GM23338 (cell line): ENCODE data around the gene SEPTIN8. TPM values are rescaled to one million over a fixed set of nuclear protein-coding genes. Genes with fewer than 3 reads are reported as not detected.

Experiments
- ATAC-seq: fragments of 200-7000 bp; cut with Tn5 transposase; 3 replicates; pipeline ENCODE4 v1.9.1; 2020
- DNase-seq: peaks from one replicate; pipeline ENCODE4 v3.0.0-alpha.2; 2015; ENCODE audit warnings: low spot score
- H2AFZ ChIP-seq: fragments of 200-600 bp; sonication (generic); 2 replicates; pipeline ENCODE4 v1.8.0; 2016; ENCODE audit warnings: antibody characterized with exemption, mild to moderate bottlenecking, moderate library complexity
- H3F3A ChIP-seq: fragments of 200-600 bp; sonication (generic); replicated peaks from 2 replicates; pipeline ENCODE4 v1.8.0; 2017; ENCODE audit warnings: antibody characterized with exemption, mixed run types, low read depth
- H3K27ac ChIP-seq: fragments of 200-600 bp; sonication (generic); 2 replicates; pipeline ENCODE4 v1.6.1; 2016; ENCODE audit warnings: low read depth
- H3K27me3 ChIP-seq: fragments of 200-600 bp; sonication (generic); 2 replicates; pipeline ENCODE4 v1.8.0; 2016; ENCODE audit warnings: mild to moderate bottlenecking, mixed run types, moderate library complexity; ENCODE audit not compliant: insufficient read depth
- H3K36me3 ChIP-seq: fragments of 200-600 bp; sonication (generic); 2 replicates; pipeline ENCODE4 v1.8.0; 2016; ENCODE audit warnings: mild to moderate bottlenecking; ENCODE audit not compliant: insufficient read depth
- H3K4me1 ChIP-seq: fragments of 200-600 bp; sonication (generic); 2 replicates; pipeline ENCODE4 v1.8.0; 2016; ENCODE audit warnings: mild to moderate bottlenecking, moderate library complexity; ENCODE audit not compliant: insufficient read depth
- H3K4me2 ChIP-seq: fragments of 200-600 bp; sonication (generic); 2 replicates; pipeline ENCODE4 v1.7.1; 2017; ENCODE audit warnings: mixed run types
- H3K4me3 ChIP-seq: fragments of 200-600 bp; sonication (generic); 2 replicates; pipeline ENCODE4 v1.6.1; 2016; ENCODE audit warnings: mixed run types
- H3K79me2 ChIP-seq: fragments of 200-600 bp; sonication (generic); replicated peaks from 2 replicates; pipeline ENCODE4 v1.8.0; 2017; ENCODE audit warnings: mild to moderate bottlenecking; ENCODE audit not compliant: insufficient read depth
- H3K9me2 ChIP-seq: fragments of 200-600 bp; sonication (generic); 2 replicates; pipeline ENCODE4 v1.8.0; 2017; ENCODE audit not compliant: insufficient read depth
- H4K20me1 ChIP-seq: fragments of 200-600 bp; sonication (generic); replicated peaks from 2 replicates; pipeline ENCODE4 v1.8.0; 2017; ENCODE audit warnings: mild to moderate bottlenecking; ENCODE audit not compliant: insufficient read depth
- H3K27ac Mint-ChIP-seq: 2 replicates; pipeline ENCODE4 v1.8.0; 2020; ENCODE audit warnings: inconsistent platforms, mild to moderate bottlenecking, moderate library complexity, mixed read lengths
- H3K27me3 Mint-ChIP-seq: 3 replicates; pipeline ENCODE4 v1.8.0; 2022; ENCODE audit warnings: low read depth, mild to moderate bottlenecking, moderate library complexity, mixed read lengths, inconsistent platforms; ENCODE audit not compliant: insufficient read depth, poor library complexity
- H3K36me3 Mint-ChIP-seq: 3 replicates; pipeline ENCODE4 v1.8.0; 2021; ENCODE audit warnings: low read depth, mild to moderate bottlenecking, inconsistent platforms, moderate library complexity, mixed read lengths
- H3K4me1 Mint-ChIP-seq: 3 replicates; pipeline ENCODE4 v1.8.0; 2020; ENCODE audit warnings: mild to moderate bottlenecking, inconsistent platforms, mixed read lengths
- H3K4me3 Mint-ChIP-seq: 3 replicates; pipeline ENCODE4 v1.8.0; 2021; ENCODE audit warnings: moderate library complexity, mild to moderate bottlenecking, inconsistent platforms, mixed read lengths
- H3K9me3 Mint-ChIP-seq: 3 replicates; pipeline ENCODE4 v1.8.0; 2020; ENCODE audit warnings: moderate library complexity, mild to moderate bottlenecking, inconsistent platforms, mixed read lengths
- EZH2 ChIP-seq: fragments of 200-600 bp; sonication (generic); IDR thresholded peaks from one replicate; pipeline ENCODE4 v1.8.0; 2017; ENCODE audit warnings: antibody characterized with exemption, mild to moderate bottlenecking, low read depth; ENCODE audit not compliant: unreplicated experiment
- JUNB ChIP-seq: IDR thresholded peaks from one replicate; pipeline ENCODE4 v1.6.1; 2016; ENCODE audit warnings: antibody characterized with exemption; ENCODE audit not compliant: unreplicated experiment
- NANOG ChIP-seq: IDR thresholded peaks from 2 replicates; pipeline ENCODE4 v1.6.1; 2016; ENCODE audit warnings: antibody characterized with exemption, borderline replicate concordance
- POLR2AphosphoS5 ChIP-seq: IDR thresholded peaks from 2 replicates; pipeline ENCODE4 v1.6.1; 2016; ENCODE audit warnings: antibody characterized with exemption, low read depth
- ZNF331 ChIP-seq: fragments of 250-450 bp; sonication (Bioruptor Pico); IDR thresholded peaks from 2 replicates; pipeline ENCODE4 v1.5.0; 2020; ENCODE audit warnings: low read depth, mild to moderate bottlenecking, moderate library complexity
- polyA plus RNA-seq: library from polyadenylated mRNA; unstranded; fragments of >200 nt; fragmentation: Nextera tagmentation; extraction: Ambion mirVana; gene quantifications from 2 replicates; pipeline ENCODE4 v1.2.1, GENCODE V29; 2016
- total RNA-seq: library from RNA; depleted of rRNA; stranded (reverse); fragments of >200 nt; shearing (Covaris generic); gene quantifications from 2 replicates; pipeline ENCODE4 v1.2.3, GENCODE V29; 2014
- TF ChIP-seq, protein P1 (sequence below): fragments of 250-450 bp; sonication (Bioruptor Pico); IDR thresholded peaks from 2 replicates; pipeline ENCODE4 v1.5.0; 2020; ENCODE audit warnings: mild to moderate bottlenecking, moderate library complexity
- TF ChIP-seq, protein P2 (sequence below): IDR thresholded peaks from one replicate; pipeline ENCODE4 v1.6.1; 2018; ENCODE audit warnings: antibody characterized with exemption; ENCODE audit not compliant: unreplicated experiment
- TF ChIP-seq, protein P3 (sequence below), 2 experiments: fragments of 200-600 bp in 1 of 2; sonication (generic) in 1 of 2; conservative IDR thresholded peaks; 2 replicates each; pipeline versions ENCODE4 v1.5.1 to v1.6.1; 2016 to 2017; ENCODE audit warnings: antibody characterized with exemption in 2 of 2, low read depth in 2 of 2, mild to moderate bottlenecking in 2 of 2, moderate library complexity in 1 of 2

Gene SEPTIN8
- total and polyA plus RNA-seq, 2 experiments from 2014 or later: 8.8 to 45.0 TPM

DNA sequence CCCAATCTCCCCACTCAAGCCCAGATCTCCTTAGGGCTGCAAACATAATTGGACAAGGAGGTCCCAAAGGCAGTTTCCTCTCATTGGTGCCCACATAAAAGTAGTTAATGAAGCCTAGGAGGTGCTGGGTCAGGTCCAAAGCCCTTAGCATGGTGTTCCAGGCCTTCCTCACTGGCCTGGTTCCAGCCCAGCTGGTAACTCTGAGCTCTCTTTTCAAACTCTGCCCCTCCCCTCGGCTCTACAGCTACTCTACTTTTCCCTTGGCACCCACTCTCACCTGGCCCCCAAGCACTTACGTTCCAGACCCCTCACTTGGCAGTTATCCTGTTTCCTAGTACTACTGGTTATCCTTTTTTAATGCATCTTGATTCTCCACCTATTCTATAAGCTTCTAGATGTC lies 9.9 kb downstream of the SEPTIN8 start (continued):
- TF ChIP-seq, protein P1, sequence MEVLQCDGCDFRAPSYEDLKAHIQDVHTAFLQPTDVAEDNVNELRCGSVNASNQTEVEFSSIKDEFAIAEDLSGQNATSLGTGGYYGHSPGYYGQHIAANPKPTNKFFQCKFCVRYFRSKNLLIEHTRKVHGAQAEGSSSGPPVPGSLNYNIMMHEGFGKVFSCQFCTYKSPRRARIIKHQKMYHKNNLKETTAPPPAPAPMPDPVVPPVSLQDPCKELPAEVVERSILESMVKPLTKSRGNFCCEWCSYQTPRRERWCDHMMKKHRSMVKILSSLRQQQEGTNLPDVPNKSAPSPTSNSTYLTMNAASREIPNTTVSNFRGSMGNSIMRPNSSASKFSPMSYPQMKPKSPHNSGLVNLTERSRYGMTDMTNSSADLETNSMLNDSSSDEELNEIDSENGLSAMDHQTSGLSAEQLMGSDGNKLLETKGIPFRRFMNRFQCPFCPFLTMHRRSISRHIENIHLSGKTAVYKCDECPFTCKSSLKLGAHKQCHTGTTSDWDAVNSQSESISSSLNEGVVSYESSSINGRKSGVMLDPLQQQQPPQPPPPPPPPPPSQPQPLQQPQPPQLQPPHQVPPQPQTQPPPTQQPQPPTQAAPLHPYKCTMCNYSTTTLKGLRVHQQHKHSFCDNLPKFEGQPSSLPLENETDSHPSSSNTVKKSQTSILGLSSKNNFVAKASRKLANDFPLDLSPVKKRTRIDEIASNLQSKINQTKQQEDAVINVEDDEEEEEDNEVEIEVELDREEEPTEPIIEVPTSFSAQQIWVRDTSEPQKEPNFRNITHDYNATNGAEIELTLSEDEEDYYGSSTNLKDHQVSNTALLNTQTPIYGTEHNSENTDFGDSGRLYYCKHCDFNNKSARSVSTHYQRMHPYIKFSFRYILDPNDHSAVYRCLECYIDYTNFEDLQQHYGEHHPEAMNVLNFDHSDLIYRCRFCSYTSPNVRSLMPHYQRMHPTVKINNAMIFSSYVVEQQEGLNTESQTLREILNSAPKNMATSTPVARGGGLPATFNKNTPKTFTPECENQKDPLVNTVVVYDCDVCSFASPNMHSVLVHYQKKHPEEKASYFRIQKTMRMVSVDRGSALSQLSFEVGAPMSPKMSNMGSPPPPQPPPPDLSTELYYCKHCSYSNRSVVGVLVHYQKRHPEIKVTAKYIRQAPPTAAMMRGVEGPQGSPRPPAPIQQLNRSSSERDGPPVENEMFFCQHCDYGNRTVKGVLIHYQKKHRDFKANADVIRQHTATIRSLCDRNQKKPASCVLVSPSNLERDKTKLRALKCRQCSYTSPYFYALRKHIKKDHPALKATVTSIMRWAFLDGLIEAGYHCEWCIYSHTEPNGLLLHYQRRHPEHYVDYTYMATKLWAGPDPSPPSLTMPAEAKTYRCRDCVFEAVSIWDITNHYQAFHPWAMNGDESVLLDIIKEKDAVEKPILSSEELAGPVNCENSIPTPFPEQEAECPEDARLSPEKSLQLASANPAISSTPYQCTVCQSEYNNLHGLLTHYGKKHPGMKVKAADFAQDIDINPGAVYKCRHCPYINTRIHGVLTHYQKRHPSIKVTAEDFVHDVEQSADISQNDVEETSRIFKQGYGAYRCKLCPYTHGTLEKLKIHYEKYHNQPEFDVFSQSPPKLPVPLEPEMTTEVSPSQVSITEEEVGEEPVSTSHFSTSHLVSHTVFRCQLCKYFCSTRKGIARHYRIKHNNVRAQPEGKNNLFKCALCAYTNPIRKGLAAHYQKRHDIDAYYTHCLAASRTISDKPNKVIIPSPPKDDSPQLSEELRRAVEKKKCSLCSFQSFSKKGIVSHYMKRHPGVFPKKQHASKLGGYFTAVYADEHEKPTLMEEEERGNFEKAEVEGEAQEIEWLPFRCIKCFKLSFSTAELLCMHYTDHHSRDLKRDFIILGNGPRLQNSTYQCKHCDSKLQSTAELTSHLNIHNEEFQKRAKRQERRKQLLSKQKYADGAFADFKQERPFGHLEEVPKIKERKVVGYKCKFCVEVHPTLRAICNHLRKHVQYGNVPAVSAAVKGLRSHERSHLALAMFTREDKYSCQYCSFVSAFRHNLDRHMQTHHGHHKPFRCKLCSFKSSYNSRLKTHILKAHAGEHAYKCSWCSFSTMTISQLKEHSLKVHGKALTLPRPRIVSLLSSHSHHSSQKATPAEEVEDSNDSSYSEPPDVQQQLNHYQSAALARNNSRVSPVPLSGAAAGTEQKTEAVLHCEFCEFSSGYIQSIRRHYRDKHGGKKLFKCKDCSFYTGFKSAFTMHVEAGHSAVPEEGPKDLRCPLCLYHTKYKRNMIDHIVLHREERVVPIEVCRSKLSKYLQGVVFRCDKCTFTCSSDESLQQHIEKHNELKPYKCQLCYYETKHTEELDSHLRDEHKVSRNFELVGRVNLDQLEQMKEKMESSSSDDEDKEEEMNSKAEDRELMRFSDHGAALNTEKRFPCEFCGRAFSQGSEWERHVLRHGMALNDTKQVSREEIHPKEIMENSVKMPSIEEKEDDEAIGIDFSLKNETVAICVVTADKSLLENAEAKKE (CRISPR knock-in tag): no peak
- TF ChIP-seq JUNB: no peak
- TF ChIP-seq NANOG: no peak
- no peak for TF ChIP-seq ZNF331
- TF ChIP-seq, protein P2, sequence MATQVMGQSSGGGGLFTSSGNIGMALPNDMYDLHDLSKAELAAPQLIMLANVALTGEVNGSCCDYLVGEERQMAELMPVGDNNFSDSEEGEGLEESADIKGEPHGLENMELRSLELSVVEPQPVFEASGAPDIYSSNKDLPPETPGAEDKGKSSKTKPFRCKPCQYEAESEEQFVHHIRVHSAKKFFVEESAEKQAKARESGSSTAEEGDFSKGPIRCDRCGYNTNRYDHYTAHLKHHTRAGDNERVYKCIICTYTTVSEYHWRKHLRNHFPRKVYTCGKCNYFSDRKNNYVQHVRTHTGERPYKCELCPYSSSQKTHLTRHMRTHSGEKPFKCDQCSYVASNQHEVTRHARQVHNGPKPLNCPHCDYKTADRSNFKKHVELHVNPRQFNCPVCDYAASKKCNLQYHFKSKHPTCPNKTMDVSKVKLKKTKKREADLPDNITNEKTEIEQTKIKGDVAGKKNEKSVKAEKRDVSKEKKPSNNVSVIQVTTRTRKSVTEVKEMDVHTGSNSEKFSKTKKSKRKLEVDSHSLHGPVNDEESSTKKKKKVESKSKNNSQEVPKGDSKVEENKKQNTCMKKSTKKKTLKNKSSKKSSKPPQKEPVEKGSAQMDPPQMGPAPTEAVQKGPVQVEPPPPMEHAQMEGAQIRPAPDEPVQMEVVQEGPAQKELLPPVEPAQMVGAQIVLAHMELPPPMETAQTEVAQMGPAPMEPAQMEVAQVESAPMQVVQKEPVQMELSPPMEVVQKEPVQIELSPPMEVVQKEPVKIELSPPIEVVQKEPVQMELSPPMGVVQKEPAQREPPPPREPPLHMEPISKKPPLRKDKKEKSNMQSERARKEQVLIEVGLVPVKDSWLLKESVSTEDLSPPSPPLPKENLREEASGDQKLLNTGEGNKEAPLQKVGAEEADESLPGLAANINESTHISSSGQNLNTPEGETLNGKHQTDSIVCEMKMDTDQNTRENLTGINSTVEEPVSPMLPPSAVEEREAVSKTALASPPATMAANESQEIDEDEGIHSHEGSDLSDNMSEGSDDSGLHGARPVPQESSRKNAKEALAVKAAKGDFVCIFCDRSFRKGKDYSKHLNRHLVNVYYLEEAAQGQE: no peak
- TF ChIP-seq EZH2: no peak
- no peak for TF ChIP-seq POLR2AphosphoS5

DNA sequence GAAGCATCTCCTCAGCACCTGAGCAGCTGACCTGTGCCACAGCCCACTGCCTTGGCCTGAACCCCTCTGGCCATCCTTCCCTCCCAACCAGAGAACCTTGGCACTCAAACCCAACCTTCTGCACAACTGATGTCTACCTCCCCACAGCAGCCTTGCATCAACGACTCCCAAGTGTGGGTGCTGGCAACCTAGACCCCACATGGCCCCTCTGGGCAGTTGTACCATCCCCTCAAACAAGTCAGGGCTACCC lies 10.3 kb downstream of the SEPTIN8 start:
- 0 out of 2 replicates have a peak, but pooled peaks cover 4% of the 10 kb centered on the region for H3K79me2 ChIP-seq
- no peak overlapping the region for H3K4me3 ChIP-seq
- Mint-ChIP-seq H3K4me3 (no peak overlapping the region), H3K4me1 (peaks cover 9% of the 10 kb centered on the region; the same call in 2 of the 3 replicates), H3K9me3 (no peaks in the 10 kb centered on the region), H3K36me3 (peaks cover 15% of the 10 kb centered on the region; the same call in 1 of the 3 replicates), H3K27me3 (peaks cover 10% of the 10 kb centered on the region), H3K27ac (no peak overlapping the region)
- TF ChIP-seq ZNF331: no peak
- TF ChIP-seq NANOG: no peak
- TF ChIP-seq POLR2AphosphoS5: no peak
- TF ChIP-seq, protein P3, sequence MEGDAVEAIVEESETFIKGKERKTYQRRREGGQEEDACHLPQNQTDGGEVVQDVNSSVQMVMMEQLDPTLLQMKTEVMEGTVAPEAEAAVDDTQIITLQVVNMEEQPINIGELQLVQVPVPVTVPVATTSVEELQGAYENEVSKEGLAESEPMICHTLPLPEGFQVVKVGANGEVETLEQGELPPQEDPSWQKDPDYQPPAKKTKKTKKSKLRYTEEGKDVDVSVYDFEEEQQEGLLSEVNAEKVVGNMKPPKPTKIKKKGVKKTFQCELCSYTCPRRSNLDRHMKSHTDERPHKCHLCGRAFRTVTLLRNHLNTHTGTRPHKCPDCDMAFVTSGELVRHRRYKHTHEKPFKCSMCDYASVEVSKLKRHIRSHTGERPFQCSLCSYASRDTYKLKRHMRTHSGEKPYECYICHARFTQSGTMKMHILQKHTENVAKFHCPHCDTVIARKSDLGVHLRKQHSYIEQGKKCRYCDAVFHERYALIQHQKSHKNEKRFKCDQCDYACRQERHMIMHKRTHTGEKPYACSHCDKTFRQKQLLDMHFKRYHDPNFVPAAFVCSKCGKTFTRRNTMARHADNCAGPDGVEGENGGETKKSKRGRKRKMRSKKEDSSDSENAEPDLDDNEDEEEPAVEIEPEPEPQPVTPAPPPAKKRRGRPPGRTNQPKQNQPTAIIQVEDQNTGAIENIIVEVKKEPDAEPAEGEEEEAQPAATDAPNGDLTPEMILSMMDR (conservative IDR thresholded peaks at IDR 0.05; ENCODE audit: low read depth in 2 of 2): no peak
- DNase-seq (no peak), ATAC-seq (no peak)
- H3F3A ChIP-seq: no peaks in the 10 kb centered on the region
- H2AFZ ChIP-seq: no peak overlapping the region
- H3K36me3 ChIP-seq: no peaks in the 10 kb centered on the region
- peaks cover 7% of the 10 kb centered on the region; the same call in 1 of the 2 replicates for H3K4me1 ChIP-seq
- no peaks in the 10 kb centered on the region for H3K27me3 ChIP-seq
- no peak overlapping the region for H3K27ac ChIP-seq
- no peaks in the 10 kb centered on the region for H4K20me1 ChIP-seq
- no peaks in the 10 kb centered on the region; the same call in 1 of the 2 replicates for H3K9me2 ChIP-seq
- no peak overlapping the region for H3K4me2 ChIP-seq
